IPS-18c (cell line): ENCODE data around the gene P2RX6.
A peak's percentile ranks its signal among the peaks of the same experiment; 100 is the strongest.
"Not testable (repeated sequence)": the region's sequence is repeated elsewhere in the genome, so short reads cannot be mapped to it uniquely, and the experiment has no call there.

ENCODE experiments used
- H3K4me3 ChIP-seq: 2 replicates; pipeline ENCODE4 v1.7.0; 2013; ENCODE audit warnings: low read depth, mild to moderate bottlenecking, low read length, moderate library complexity; ENCODE audit not compliant: insufficient read depth
- H3K9me3 ChIP-seq: one replicate; pipeline ENCODE4 v1.6.1; 2013; ENCODE audit warnings: mild to moderate bottlenecking, low read length, moderate library complexity; ENCODE audit not compliant: control insufficient read depth, insufficient read depth

P2RX6 gene

GRCh38 chr22:20999350-21000206 lies 15.4 kb upstream of the P2RX6 start:
- Histone ChIP-seq H3K4me3 (no peak overlapping the region), H3K9me3 (no peaks in the 10 kb centered on the region)

GRCh38 chr22:21000207-21000986 lies 14.6 kb upstream of the P2RX6 start:
- Histone ChIP-seq H3K9me3 (no peaks in the 10 kb centered on the region), H3K4me3 (peak overlapping the region; percentile 98)

DNA sequence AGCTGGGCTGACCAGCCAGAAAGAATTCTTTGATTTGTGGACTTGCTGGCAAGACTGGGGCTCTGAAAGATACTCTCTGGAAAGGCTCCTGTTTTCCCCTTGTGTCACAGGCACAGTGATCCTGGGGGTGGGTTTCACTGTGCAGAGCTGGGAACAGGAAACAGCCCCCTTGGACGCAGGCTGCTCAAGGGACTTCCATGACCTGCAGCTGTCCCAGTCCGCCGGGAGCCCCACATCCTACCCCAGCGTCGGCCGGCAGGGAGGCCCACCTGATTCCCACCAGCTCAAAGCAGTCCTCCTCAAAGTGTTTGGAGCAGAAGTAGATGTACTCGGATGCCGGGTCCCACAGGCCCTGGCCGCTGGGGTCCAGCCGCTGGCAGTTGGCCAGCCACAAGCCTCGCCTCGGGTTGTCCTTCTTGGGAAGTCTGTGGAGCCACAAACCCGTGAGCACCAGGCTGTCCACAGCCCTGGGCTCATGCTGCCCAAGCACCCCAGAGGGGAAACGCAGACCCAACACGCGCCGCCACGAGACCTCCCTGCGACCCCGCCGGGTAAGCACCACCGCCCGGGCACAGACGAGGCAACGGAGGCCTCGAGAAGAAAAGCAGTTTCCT lies 13.9 kb upstream of the P2RX6 start:
- no peaks in the 10 kb centered on the region for H3K9me3 ChIP-seq
- peak overlapping the region; percentile 98 for H3K4me3 ChIP-seq

GRCh38 chr22:21001601-21002325 lies 13.2 kb upstream of the P2RX6 start, which contains the start of gene THAP7:
TSS of gene THAP7 (minus strand) at chr22:21002118. CDS start at chr22:21001911, 207 bp downstream.
- no peaks in the 10 kb centered on the region for H3K9me3 ChIP-seq
- peak within 1 kb of the TSS; percentile 98 for H3K4me3 ChIP-seq

DNA sequence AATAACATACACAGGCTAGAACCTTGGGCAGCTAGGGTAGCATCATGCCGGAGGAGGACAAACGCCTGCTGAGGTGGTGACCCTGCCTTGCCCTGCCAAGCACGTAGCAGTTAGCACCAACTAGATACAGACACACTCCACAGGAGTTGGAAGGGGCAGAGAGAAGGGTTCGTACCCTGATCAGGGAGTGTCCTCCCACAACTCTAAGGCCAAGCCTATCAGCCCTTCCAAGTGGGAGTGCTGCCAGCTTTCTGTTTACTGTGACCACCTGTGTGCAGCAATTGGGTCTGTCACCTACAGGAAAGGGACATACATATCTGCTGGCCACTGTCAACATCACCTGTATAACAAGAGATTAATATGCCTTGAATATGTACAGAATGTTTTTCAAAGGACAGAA lies 11.2 kb upstream of the P2RX6 start:
- no peak overlapping the region for H3K4me3 ChIP-seq

GRCh38 chr22:21009208-21009607 lies 5.8 kb upstream of the P2RX6 start:
- H3K4me3 ChIP-seq, H3K9me3 ChIP-seq: not testable (repeated sequence)

More for the DNA sequence above, 11.2 kb upstream of the P2RX6 start:
- no peaks in the 10 kb centered on the region for H3K9me3 ChIP-seq

DNA sequence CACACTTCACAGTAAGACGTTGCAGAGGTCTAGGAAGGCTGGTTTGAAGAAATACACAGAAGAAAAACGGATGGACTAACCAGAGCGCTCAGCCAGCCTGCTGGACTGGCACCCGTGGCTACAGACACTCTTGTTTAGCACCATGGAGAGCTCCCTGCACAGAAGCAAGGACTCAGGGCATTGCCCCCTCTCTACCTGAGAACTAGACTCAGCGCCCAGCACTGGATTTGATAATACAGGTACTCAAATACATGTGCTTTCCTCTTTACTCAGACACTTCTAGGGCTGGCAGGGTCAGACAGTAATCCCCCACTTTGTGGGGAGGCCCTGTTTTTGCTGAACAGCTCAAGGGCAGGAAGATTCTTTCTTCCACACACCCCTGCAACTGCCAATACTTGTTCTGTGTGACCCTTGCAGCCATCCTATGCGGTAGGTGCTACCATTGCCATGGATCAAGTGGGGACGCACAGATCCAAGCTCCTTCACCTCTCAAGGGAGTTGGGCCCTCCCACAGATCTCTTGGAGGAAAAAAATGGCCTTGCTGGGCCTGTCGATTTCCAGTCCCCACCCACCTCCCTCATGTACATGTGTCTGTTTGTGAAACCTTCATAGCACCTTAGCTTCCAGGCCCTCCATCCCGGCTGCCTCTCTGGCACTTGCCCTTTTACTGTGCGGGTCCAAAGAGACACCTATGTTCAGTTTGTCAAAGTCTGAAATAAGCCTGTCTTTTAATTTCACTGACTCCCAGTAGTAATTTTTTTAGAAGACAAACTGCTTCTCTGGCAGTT lies 5.1 kb upstream of the P2RX6 start:
- no peak overlapping the region for H3K4me3 ChIP-seq
- H3K9me3 ChIP-seq, result no peaks in the 10 kb centered on the region

DNA sequence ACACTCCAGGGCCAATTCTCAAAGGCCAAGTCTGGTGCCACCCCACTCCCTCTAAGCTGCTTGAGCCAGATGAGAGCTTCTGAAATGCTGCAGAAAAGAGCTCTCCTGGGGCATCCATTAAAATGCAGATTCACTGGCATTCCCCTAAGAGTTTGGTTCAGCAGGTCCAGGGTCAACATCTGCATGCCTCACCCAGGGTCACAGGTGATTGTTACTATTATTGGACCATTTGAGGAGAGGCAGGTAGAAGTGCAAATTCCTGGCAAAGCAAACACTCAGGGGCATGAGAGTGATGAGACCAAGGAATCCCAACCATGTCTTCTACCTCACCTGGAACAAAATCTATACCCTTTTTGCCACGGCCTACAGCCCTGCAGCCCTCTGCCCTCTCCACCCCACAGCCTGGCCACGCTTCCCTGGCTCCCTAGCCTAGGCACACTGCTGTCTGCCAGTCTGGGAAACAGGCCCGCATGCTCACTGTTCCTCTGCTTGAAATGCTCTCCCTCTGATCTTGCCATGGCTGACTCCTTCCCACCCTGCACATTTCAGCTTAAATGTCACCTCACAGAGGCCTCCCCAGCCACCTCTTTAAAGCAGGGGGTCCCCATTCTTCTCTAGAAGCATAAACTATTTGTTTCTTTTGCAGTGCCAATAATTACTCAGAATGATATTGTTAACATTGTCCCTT lies 4.4 kb upstream of the P2RX6 start:
- Histone ChIP-seq H3K4me3 (no peak overlapping the region), H3K9me3 (no peaks in the 10 kb centered on the region)

DNA sequence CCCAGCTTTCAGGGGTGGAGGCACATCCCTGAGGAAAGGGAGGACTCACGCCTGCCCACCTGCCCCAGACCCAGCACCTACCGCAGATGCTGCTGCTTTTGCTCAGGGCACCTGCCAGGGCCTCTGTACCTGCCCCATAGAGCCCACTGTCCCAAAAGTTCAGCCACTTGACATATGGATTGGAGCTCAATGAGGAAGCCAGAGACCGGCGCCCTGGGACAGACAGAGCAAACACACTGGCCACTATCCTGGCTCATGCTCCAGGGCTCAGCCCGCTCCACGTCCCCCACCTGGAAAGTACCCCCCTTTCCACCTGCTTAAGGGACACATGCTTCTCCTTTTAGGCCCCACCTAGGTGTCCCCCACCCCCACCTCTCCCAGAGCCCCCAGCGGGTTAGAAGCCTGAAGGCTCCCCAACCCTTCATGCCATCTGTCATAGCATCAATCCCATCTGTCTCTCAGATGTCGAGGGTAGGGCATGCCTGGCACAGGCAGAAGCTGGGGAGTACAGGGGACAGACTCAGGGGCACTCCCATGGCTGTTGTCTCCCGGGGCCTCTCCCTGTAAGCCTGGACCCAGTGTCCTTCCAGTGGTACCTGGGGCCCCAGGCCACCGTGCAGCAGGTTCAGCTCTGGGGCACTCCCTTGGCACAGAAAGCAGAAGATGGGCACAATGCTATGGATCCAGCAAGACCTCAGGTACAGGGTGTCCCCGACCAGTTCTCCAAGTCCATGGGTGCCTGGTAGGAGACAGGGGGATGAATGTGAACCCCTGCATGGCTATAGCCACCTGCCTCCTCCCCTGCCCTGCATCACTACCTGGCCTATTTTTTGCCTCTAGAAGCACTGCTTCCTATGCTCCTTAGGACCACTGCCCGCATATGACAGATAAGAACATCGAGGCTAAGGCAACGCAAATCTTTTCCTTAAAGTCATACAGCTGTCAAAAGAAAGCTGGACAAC lies 2.2 kb upstream of the P2RX6 start:
- H3K4me3 ChIP-seq, result no peak overlapping the region
- no peaks in the 10 kb centered on the region for H3K9me3 ChIP-seq

GRCh38 chr22:21013657-21014201 lies 1.2 kb upstream of the P2RX6 start:
- peak overlapping the region; percentile 73 for H3K4me3 ChIP-seq

DNA sequence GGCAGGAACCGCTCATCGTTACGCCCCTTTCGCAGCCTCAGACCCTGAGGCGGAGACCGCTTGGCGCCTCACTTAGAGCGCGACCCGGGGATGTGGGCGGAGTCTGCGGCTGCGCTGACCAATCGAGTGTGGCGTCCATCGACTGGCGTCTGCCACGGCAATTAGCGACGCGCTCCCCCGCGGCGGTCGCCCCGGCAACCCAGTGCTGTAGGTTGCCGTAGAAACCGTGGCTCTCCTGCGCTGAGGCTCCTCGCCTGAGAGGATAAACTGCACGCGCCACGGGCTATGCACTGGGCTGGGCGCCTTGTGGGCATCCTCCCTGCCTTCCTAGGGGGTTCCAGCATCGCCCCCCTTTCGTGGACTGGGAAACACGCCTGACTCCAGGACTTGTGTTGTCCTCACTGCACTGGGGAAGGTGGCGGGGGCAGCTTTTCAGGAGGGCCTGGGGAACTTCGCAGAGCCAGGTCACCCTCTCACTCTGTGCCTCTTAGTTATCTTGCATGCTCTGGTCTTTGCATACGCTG lies 701 bp upstream of the P2RX6 start:
- Histone ChIP-seq H3K9me3 (no peaks in the 10 kb centered on the region), H3K4me3 (peak overlapping the region; percentile 73)

More at GRCh38 chr22:21013657-21014201, 1.2 kb upstream of the P2RX6 start:
- H3K9me3 ChIP-seq, result no peaks in the 10 kb centered on the region

DNA sequence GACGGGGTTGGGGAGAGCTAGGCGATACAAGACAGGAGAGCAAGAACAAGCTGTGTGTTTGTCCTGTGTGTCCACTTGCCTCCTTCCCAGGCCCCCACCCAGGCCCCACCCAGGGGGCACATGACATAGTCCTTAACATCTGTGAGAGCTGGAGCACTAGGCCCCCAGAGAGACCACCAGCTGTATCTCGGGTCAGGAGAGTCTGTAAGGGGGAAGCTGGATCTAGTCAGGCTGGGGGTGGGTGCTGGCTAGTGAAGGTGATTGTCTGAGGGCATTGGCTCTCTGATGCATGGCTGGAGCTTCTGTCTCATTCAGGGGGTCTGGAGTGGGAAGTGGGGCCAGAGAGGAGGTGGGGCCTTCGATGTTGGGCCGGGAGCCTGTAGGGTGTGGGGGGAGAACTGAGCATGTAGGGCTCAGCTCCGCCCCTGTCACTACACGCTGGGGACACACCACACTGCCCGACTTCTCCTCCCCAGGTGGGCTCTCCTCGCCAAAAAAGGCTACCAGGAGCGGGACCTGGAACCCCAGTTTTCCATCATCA lies 571 bp downstream of the P2RX6 start:
- H3K4me3 ChIP-seq, result no peak overlapping the region
- no peaks in the 10 kb centered on the region for H3K9me3 ChIP-seq

DNA sequence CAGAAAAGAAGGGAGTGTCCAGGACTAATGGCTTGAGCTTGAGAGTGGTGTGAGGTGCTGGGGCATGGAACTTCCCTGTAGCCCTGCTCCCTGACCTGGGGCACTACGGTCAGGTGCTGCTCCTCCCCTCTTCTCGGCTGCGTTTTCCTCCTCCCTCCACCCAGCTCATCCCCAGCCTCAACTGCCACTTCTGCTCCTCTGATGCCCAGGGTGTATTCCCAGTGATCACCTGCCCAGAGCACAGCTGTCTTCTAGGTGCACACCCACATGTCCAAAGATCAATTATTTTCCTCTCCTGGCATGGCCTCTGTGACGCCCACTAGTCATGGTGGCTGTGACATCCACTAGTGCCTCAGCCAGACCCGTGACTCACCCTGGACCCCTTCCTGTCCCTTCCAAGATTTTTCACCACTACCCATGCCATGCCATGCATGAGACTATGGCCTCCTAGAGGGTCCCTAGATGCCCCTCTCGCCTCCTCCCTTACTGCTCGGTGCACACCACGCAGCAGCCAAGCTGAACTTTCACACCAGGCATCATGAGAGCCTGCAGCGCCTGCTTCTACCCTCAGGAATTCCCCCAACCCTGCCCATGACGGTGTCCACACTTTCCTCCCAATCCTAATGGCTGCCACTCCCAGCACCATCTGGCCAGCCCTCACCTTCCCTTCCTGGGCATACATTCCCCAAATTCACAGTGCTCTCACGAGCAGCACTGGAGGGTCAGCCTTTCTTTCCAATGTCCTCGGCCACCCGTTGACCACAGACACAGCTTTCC lies 1.9 kb downstream of the P2RX6 start:
- H3K4me3 ChIP-seq, result no peak overlapping the region

DNA sequence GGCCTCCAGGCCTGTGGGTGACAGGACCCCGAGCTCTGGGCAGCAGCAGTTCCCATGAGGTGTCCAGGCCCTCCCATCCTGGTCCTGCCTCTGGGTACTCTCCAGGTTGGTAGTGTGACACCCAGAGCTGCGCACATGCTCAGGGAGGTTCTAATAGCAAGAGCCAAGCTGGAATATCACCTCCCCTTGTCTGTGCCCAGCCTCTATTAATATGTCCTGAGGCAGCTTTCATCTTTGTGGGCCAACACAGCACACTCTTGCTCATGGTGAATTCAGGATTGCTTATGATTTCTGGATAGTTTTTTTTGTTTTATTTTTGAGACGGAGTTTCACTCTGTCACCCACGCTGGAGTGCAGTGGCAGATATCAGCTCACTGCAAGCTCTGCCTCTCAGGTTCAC lies 3.3 kb downstream of the P2RX6 start:
- Histone ChIP-seq H3K4me3 (no peak overlapping the region), H3K9me3 (no peaks in the 10 kb centered on the region)

More for the DNA sequence above, 1.9 kb downstream of the P2RX6 start:
- no peaks in the 10 kb centered on the region for H3K9me3 ChIP-seq
